ENCODE results near the gene ZNF513. TPM values are rescaled to one million over a fixed set of nuclear protein-coding genes. Genes with fewer than 3 reads are reported as not detected.

The ZNF513 gene
- total and polyA plus RNA-seq, 2 donors (not counting 3 experiments of a cell fraction or from before 2014, with no cell fraction given), result 19.0 to 30.6 TPM

DNA sequence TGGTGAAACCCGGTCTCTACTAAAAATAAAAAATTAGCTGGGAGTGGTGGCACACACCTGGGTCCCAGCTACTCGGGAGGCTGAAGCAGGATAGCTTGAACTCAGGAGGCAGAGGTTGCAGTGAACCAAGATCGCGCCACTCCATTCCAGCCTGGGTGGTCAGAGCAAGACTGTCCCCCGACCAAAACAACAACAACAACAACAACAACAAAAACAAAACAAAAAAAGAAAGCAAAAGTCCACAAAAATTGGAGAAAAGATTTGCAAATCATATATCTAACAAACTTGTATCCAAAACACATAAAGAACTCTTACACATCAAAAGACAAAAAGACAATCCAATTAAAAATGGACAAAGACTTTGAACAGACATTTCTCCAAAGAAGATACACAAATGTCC, 18.4 kb upstream of the ZNF513 start:
- intact Hi-C loops (cut with micrococcal nuclease), result no loop called here
- Histone ChIP-seq H3K9ac (replicated peaks; ENCODE audit: extremely low read depth, insufficient read depth, low read length) (no peak overlapping the region), H4K20me1 (replicated peaks; ENCODE audit: control insufficient read depth, extremely low read depth, insufficient read depth, low read length) (peaks cover 8% of the 10 kb centered on the region), H3K9me1 (replicated peaks; ENCODE audit: control insufficient read depth, extremely low read depth, insufficient read depth, low read length) (no peaks in the 10 kb centered on the region), H2AFZ (ENCODE audit: low read depth, low read length) (no peak overlapping the region), H3K27me3 (ENCODE audit: control insufficient read depth in 2 of 2, insufficient read depth in 2 of 2, low read length in 2 of 2) (no peaks in the 10 kb centered on the region), H3K79me2 (ENCODE audit: control insufficient read depth, insufficient read depth, low read length) (peaks cover 97% of the 10 kb centered on the region), H3K4me1 (ENCODE audit: control insufficient read depth, extremely low read depth, insufficient read depth, low read length) (no peaks in the 10 kb centered on the region), H3K4me2 (ENCODE audit: insufficient read depth, low read length) (no peak overlapping the region), H3K27ac (ENCODE audit: insufficient read depth, low read depth, low read length) (no peak overlapping the region), H3K36me3 (ENCODE audit: control insufficient read depth in 2 of 2, extremely low read depth in 1 of 2, insufficient read depth in 2 of 2, low read length in 2 of 2) (peaks cover 0 to 4% of the 10 kb centered on the region in 2 experiments), H3K9me3 (replicated peaks; ENCODE audit: control insufficient read depth, insufficient read depth, low read length) (no peaks in the 10 kb centered on the region), H3K4me3 (replicated peaks in 1 of 3; ENCODE audit: insufficient read depth in 1 of 3, low read depth in 1 of 3, low read length in 3 of 3) (no peak overlapping the region)
- no peak for DNase-seq (ENCODE audit: low read depth, low spot score)
- BruUV-seq (replicated peaks), result no TSS peak
- no peak for FAIRE-seq
- CTCF ChIA-PET, result interaction anchor here (1.5 kb wide), 1 partner anchor 9 kb away, joined by 4 read pairs; no protein-coding TSS in a partner anchor
- dilution Hi-C loops (cut with MboI; ENCODE audit: extremely low pct_ligation_motif_present, low sequenced_read_pairs), result no loop called here
- POLR2A ChIA-PET, result no interaction called here
- TF ChIP-seq, protein P1, sequence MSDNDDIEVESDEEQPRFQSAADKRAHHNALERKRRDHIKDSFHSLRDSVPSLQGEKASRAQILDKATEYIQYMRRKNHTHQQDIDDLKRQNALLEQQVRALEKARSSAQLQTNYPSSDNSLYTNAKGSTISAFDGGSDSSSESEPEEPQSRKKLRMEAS (IDR thresholded peaks at IDR 0.05; ENCODE audit: insufficient read depth, insufficient read length), result no peak
- TF ChIP-seq JUN (IDR thresholded peaks at IDR 0.05; ENCODE audit: borderline replicate concordance, insufficient read depth, insufficient read length, low read depth) (no peak), FOS (IDR thresholded peaks at IDR 0.05; ENCODE audit: borderline replicate concordance, insufficient read depth, low read length) (no peak), GATA2 (IDR thresholded peaks at IDR 0.05; ENCODE audit: insufficient read depth, insufficient read length, low read depth, low read length) (no peak), POLR2A (IDR thresholded peaks at IDR 0.05; ENCODE audit: low read depth, low read length) (no peak), MYC (IDR thresholded peaks at IDR 0.05; ENCODE audit: low read depth, low read length) (no peak), EZH2 (IDR thresholded peaks at IDR 0.05; ENCODE audit: borderline replicate concordance, low read depth, low read length, severe bottlenecking) (no peak), POLR2AphosphoS5 (IDR thresholded peaks at IDR 0.05; ENCODE audit: insufficient read depth, low read depth, low read length) (no peak)
- TF ChIP-seq, protein P2, sequence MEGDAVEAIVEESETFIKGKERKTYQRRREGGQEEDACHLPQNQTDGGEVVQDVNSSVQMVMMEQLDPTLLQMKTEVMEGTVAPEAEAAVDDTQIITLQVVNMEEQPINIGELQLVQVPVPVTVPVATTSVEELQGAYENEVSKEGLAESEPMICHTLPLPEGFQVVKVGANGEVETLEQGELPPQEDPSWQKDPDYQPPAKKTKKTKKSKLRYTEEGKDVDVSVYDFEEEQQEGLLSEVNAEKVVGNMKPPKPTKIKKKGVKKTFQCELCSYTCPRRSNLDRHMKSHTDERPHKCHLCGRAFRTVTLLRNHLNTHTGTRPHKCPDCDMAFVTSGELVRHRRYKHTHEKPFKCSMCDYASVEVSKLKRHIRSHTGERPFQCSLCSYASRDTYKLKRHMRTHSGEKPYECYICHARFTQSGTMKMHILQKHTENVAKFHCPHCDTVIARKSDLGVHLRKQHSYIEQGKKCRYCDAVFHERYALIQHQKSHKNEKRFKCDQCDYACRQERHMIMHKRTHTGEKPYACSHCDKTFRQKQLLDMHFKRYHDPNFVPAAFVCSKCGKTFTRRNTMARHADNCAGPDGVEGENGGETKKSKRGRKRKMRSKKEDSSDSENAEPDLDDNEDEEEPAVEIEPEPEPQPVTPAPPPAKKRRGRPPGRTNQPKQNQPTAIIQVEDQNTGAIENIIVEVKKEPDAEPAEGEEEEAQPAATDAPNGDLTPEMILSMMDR (IDR thresholded peaks at IDR 0.05; ENCODE audit: extremely low read depth in 1 of 2, insufficient read depth in 1 of 2, low read depth in 1 of 2, low read length in 2 of 2), result no peak

All from endothelial cell of umbilical vein (primary cell).